PFSK-1 (cell line): ENCODE results near the gene SSH3.

ENCODE experiments used
- FOXP2 ChIP-seq: optimal IDR thresholded peaks from 2 replicates; pipeline ENCODE3; 2011; ENCODE audit warnings: borderline replicate concordance, control low read depth, inconsistent platforms; ENCODE audit not compliant: insufficient read depth; ENCODE audit errors: extremely low read length, extremely low read depth
- POLR2AphosphoS5 ChIP-seq: IDR thresholded peaks from 2 replicates; pipeline ENCODE4 v1.6.1; 2012; ENCODE audit warnings: low read depth, mild to moderate bottlenecking, control low read depth, low read length, moderate library complexity
- REST ChIP-seq, 2 experiments: IDR thresholded peaks; 2 replicates each; pipeline versions ENCODE4 v1.6.1 to v1.8.0; 2011 to 2012; ENCODE audit warnings: low read depth in 2 of 2, low read length in 2 of 2, control low read depth in 1 of 2, inconsistent platforms in 1 of 2, mild to moderate bottlenecking in 1 of 2, moderate library complexity in 1 of 2; ENCODE audit not compliant: insufficient read depth in 1 of 2
- SIN3A ChIP-seq: IDR thresholded peaks from 2 replicates; pipeline ENCODE4 v1.6.1; 2012; ENCODE audit warnings: mild to moderate bottlenecking, low read length, moderate library complexity, borderline replicate concordance; ENCODE audit not compliant: insufficient read depth
- TAF1 ChIP-seq: IDR thresholded peaks from 2 replicates; pipeline ENCODE4 v1.6.1; 2012; ENCODE audit warnings: low read length, control low read depth, borderline replicate concordance; ENCODE audit not compliant: insufficient read depth

The SSH3 gene

GRCh38 chr11:67312187-67313021 lies 9.1 kb downstream of the SSH3 start:
- no peak for TF ChIP-seq POLR2AphosphoS5
- no peak for TF ChIP-seq REST (IDR thresholded peaks at IDR 0.05; ENCODE audit: insufficient read depth in 1 of 2, low read depth in 2 of 2, low read length in 2 of 2)
- TF ChIP-seq SIN3A = no peak
- TF ChIP-seq TAF1 = no peak
- TF ChIP-seq FOXP2 = no peak

GRCh38 chr11:67313125-67313890 lies 10.0 kb downstream of the SSH3 start:
- no peak for TF ChIP-seq POLR2AphosphoS5
- no peak for TF ChIP-seq REST (IDR thresholded peaks at IDR 0.05; ENCODE audit: insufficient read depth in 1 of 2, low read depth in 2 of 2, low read length in 2 of 2)
- TF ChIP-seq TAF1 = no peak
- no peak for TF ChIP-seq SIN3A
- TF ChIP-seq FOXP2 = no peak

- TF ChIP-seq REST (IDR thresholded peaks at IDR 0.05; ENCODE audit: insufficient read depth in 1 of 2, low read depth in 2 of 2, low read length in 2 of 2) (no peak), TAF1 (no peak), POLR2AphosphoS5 (no peak), SIN3A (no peak), FOXP2 (no peak)
These were observed 10.9 kb downstream of the SSH3 start for GRCh38 chr11:67314218-67314617.

- TF ChIP-seq REST (IDR thresholded peaks at IDR 0.05; ENCODE audit: insufficient read depth in 1 of 2, low read depth in 2 of 2, low read length in 2 of 2) (no peak), POLR2AphosphoS5 (no peak), TAF1 (no peak), SIN3A (no peak), FOXP2 (no peak)
These were observed 12.1 kb downstream of the SSH3 start for GRCh38 chr11:67315325-67315909.
